IMR-90 (cell line): Measurements from ENCODE around the gene TTC7B. TPM values are rescaled to one million over a fixed set of nuclear protein-coding genes. Genes with fewer than 3 reads are reported as not detected.

Source experiments
- ATAC-seq: fragments of 200-7000 bp; cut with Tn5 transposase; 2 replicates; pipeline ENCODE4 v1.9.1; 2020; ENCODE audit warnings: low read depth, mild to moderate bottlenecking, moderate library complexity
- BruUV-seq: library from RNA; stranded (reverse); fragments of 400-500 nt; replicated peaks from 2 replicates; lab custom pipeline; 2021; lab: Mats Ljungman, UMichigan
- CTCF ChIA-PET: fragments of 300-600 bp; formaldehyde crosslinking; extraction: SDS; loops from one replicate; lab custom pipeline; 2021; ENCODE audit warnings: antibody characterized with exemption; lab: Yijun Ruan, JAX
- POLR2A ChIA-PET: fragments of 300-600 bp; sonication (Branson Sonifier 250); formaldehyde crosslinking; loops from one replicate; lab custom pipeline; 2022; ENCODE audit warnings: antibody characterized with exemption; ENCODE audit not compliant: unreplicated experiment; lab: Charles Lee
- DNase-seq: peaks from one replicate; pipeline ENCODE4 v3.0.0; 2013
- H2AFZ ChIP-seq: replicated peaks from 2 replicates; pipeline ENCODE3; 2013; ENCODE audit warnings: low read length, mild to moderate bottlenecking; ENCODE audit not compliant: poor library complexity
- H2AK5ac ChIP-seq: 2 replicates; pipeline ENCODE4 v1.6.1; 2013; ENCODE audit warnings: low read depth, low read length, inconsistent platforms
- H2AK9ac ChIP-seq: replicated peaks from 2 replicates; pipeline ENCODE3; 2013; ENCODE audit warnings: mild to moderate bottlenecking, low read depth, low read length, moderate library complexity; ENCODE audit not compliant: poor library complexity
- H2BK120ac ChIP-seq: 2 replicates; pipeline ENCODE4 v1.6.1; 2013; ENCODE audit warnings: low read depth, low read length, inconsistent platforms
- H2BK15ac ChIP-seq: 3 replicates; pipeline ENCODE4 v1.6.1; 2013; ENCODE audit warnings: low read depth, low read length, inconsistent platforms
- H2BK20ac ChIP-seq: 2 replicates; pipeline ENCODE4 v1.6.1; 2013; ENCODE audit warnings: low read depth, mild to moderate bottlenecking, inconsistent platforms, low read length, moderate library complexity
- H2BK5ac ChIP-seq: 2 replicates; pipeline ENCODE4 v1.6.1; 2013; ENCODE audit warnings: mild to moderate bottlenecking, low read depth, low read length, inconsistent platforms; ENCODE audit not compliant: poor library complexity, severe bottlenecking
- H3K14ac ChIP-seq: replicated peaks from 2 replicates; pipeline ENCODE4 v1.6.1; 2013; ENCODE audit warnings: low read depth, low read length, inconsistent platforms
- H3K18ac ChIP-seq: 2 replicates; pipeline ENCODE4 v1.6.1; 2013; ENCODE audit warnings: low read depth, low read length, control low read depth
- H3K23ac ChIP-seq: 2 replicates; pipeline ENCODE4 v1.6.1; 2013; ENCODE audit warnings: low read depth, low read length, inconsistent platforms
- H3K27ac ChIP-seq: 2 replicates; pipeline ENCODE4 v1.5.1; 2013; ENCODE audit warnings: mild to moderate bottlenecking, control low read depth, low read length; ENCODE audit not compliant: insufficient read depth
- H3K27me3 ChIP-seq: 2 replicates; pipeline ENCODE4 v1.6.1; 2013; ENCODE audit warnings: low read length; ENCODE audit not compliant: control insufficient read depth, insufficient read depth
- H3K36me3 ChIP-seq: 2 replicates; pipeline ENCODE4 v1.6.1; 2013; ENCODE audit warnings: low read length, mixed read lengths; ENCODE audit not compliant: control insufficient read depth, insufficient read depth
- H3K4ac ChIP-seq: 2 replicates; pipeline ENCODE4 v1.6.1; 2013; ENCODE audit warnings: low read depth, low read length, inconsistent platforms
- H3K4me1 ChIP-seq: 2 replicates; pipeline ENCODE4 v1.6.1; 2013; ENCODE audit warnings: low read length, mixed read lengths; ENCODE audit not compliant: control insufficient read depth, insufficient read depth
- H3K4me2 ChIP-seq: 2 replicates; pipeline ENCODE4 v1.6.1; 2013; ENCODE audit warnings: low read depth, mild to moderate bottlenecking, control low read depth, low read length, moderate library complexity
- H3K4me3 ChIP-seq: 2 replicates; pipeline ENCODE4 v1.5.1; 2013; ENCODE audit warnings: low read depth, mild to moderate bottlenecking, control low read depth, low read length, moderate library complexity; ENCODE audit not compliant: insufficient read depth
- H3K56ac ChIP-seq: 2 replicates; pipeline ENCODE4 v1.6.1; 2013; ENCODE audit warnings: low read length, inconsistent platforms; ENCODE audit not compliant: insufficient read depth; ENCODE audit errors: extremely low read depth
- H3K79me1 ChIP-seq, 2 experiments: 2 replicates each; pipeline ENCODE4 v1.6.1; 2013; ENCODE audit warnings: low read length in 2 of 2, inconsistent platforms in 1 of 2, low read depth in 1 of 2
- H3K9ac ChIP-seq: 2 replicates; pipeline ENCODE4 v1.6.1; 2013; ENCODE audit warnings: low read depth, low read length, control low read depth
- H3K9me1 ChIP-seq: 2 replicates; pipeline ENCODE4 v1.6.1; 2013; ENCODE audit warnings: low read length, inconsistent platforms; ENCODE audit not compliant: insufficient read depth
- H3K9me3 ChIP-seq: 2 replicates; pipeline ENCODE4 v1.6.1; 2013; ENCODE audit warnings: low read length; ENCODE audit not compliant: control insufficient read depth, insufficient read depth
- H4K20me1 ChIP-seq: 2 replicates; pipeline ENCODE4 v1.6.1; 2013; ENCODE audit warnings: low read length, inconsistent platforms; ENCODE audit not compliant: insufficient read depth
- H4K5ac ChIP-seq: 2 replicates; pipeline ENCODE4 v1.6.1; 2013; ENCODE audit warnings: mild to moderate bottlenecking, low read depth, low read length, control low read depth
- H4K8ac ChIP-seq, 2 experiments: 2 replicates each; pipeline ENCODE4 v1.6.1; 2013; ENCODE audit warnings: low read depth in 2 of 2, low read length in 2 of 2, control low read depth in 1 of 2, inconsistent platforms in 1 of 2
- H4K91ac ChIP-seq: 2 replicates; pipeline ENCODE4 v1.6.1; 2013; ENCODE audit warnings: low read depth, low read length, inconsistent platforms; ENCODE audit not compliant: insufficient read depth
- BHLHE40 ChIP-seq: fragments of 150-350 bp; IDR thresholded peaks from 2 replicates; pipeline ENCODE4 v1.6.1; 2016; ENCODE audit warnings: mild to moderate bottlenecking, low read depth, low read length
- MXI1 ChIP-seq: IDR thresholded peaks from 2 replicates; pipeline ENCODE4 v1.6.1; 2012; ENCODE audit warnings: low read depth, mild to moderate bottlenecking, low read length, moderate library complexity, borderline replicate concordance
- POLR2A ChIP-seq: IDR thresholded peaks from 2 replicates; pipeline ENCODE4 v1.6.1; 2012; ENCODE audit warnings: mild to moderate bottlenecking, low read depth, low read length
- RCOR1 ChIP-seq: IDR thresholded peaks from 2 replicates; pipeline ENCODE4 v1.6.1; 2012; ENCODE audit warnings: mild to moderate bottlenecking, low read length, improper control_type of control experiment; ENCODE audit not compliant: insufficient replicate concordance
- USF2 ChIP-seq: fragments of 150-350 bp; IDR thresholded peaks from 2 replicates; pipeline ENCODE4 v1.6.1; 2017; ENCODE audit warnings: mild to moderate bottlenecking, antibody characterized with exemption, low read length, low read depth
- WGBS, 2 experiments: methylation state at CpG; one replicate each; pipeline versions ENCODE4 v1.1.5 to v1.1.7; 2013; ENCODE audit warnings: missing lambda C conversion rate in 2 of 2; ENCODE audit not compliant: insufficient read length in 1 of 2; ENCODE audit errors: extremely low coverage in 2 of 2; 5-methylcytosine and 5-hydroxymethylcytosine counted together
- dilution Hi-C: fragments of 300-500 bp; cut with HindIII; formaldehyde crosslinking; loops from one replicate; pipeline ENCODE4 v1.14.3; 2018; ENCODE audit warnings: low sequenced_read_pairs; ENCODE audit not compliant: unreplicated experiment
- in situ Hi-C: fragments of 300-500 bp; cut with MboI; formaldehyde crosslinking; loops from 3 replicates; pipeline ENCODE4 v1.14.3; 2019; ENCODE audit warnings: low sequenced_read_pairs, inconsistent platforms, mixed read lengths
- intact Hi-C: fragments of 100-400 bp; cut with micrococcal nuclease; formaldehyde crosslinking; loops from 2 replicates; pipeline ENCODE4 v1.10.0; 2022
- polyA plus RNA-seq, 3 experiments: library from polyadenylated mRNA; depleted of rRNA; stranded (reverse); fragments of >200 nt; gene quantifications; 2 replicates each; pipeline ENCODE4 v1.2.3, GENCODE V29; 2012; ENCODE audit warnings: low replicate concordance in 1 of 3
- total RNA-seq: library from RNA; depleted of rRNA; stranded (reverse); fragments of >200 nt; gene quantifications from 2 replicates; pipeline ENCODE4 v1.2.3, GENCODE V29; 2012

The TTC7B gene
- total and polyA plus RNA-seq, 2 of the 4 experiments (the other 2 are of a cell fraction), result 18.1 to 35.3 TPM

- H2AK5ac ChIP-seq, result no peak overlapping the region
- intact Hi-C loops (no loop called here), dilution Hi-C loops (no loop called here), in situ Hi-C loops (no loop called here)
- H3K18ac ChIP-seq, result no peak overlapping the region
- no peak overlapping the region for H3K4me3 ChIP-seq
- BruUV-seq, result no TSS peak
- H3K14ac ChIP-seq, result no peak overlapping the region
- POLR2A ChIA-PET, result no interaction called here
- H2BK5ac ChIP-seq, result peak overlapping the region; percentile 4
- no peaks in the 10 kb centered on the region for H3K79me1 ChIP-seq
- 60% methylated on average over 3 of the region's 9 CpGs; no CpG with 5 or more reads in 1 of the 2 experiments for WGBS, 2 experiments
- H3K27me3 ChIP-seq, result no peaks in the 10 kb centered on the region
- no peak overlapping the region for H4K5ac ChIP-seq
- no peak overlapping the region for H2BK15ac ChIP-seq
- H3K23ac ChIP-seq, result 0 out of 2 replicates have a peak overlapping the region, but pooled peaks have one; percentile 23
- H3K9me1 ChIP-seq, result no peaks in the 10 kb centered on the region
- peaks cover 8% of the 10 kb centered on the region; the same call in 1 of the 2 replicates for H3K4me1 ChIP-seq
- H2BK120ac ChIP-seq, result no peak overlapping the region
- no peaks in the 10 kb centered on the region for H3K9me3 ChIP-seq
- H2BK20ac ChIP-seq, result no peak overlapping the region
- 0 out of 2 replicates have a peak, but pooled peaks cover 2% of the 10 kb centered on the region for H4K20me1 ChIP-seq
- DNase-seq, result peak; percentile 27
- TF ChIP-seq POLR2A (no peak), RCOR1 (no peak), USF2 (no peak), BHLHE40 (no peak), MXI1 (no peak)
- H3K4ac ChIP-seq, result no peak overlapping the region
- CTCF ChIA-PET, result interaction anchor here (0.6 kb wide), 1 partner anchor 167 kb away, joined by 3 read pairs; no protein-coding TSS in a partner anchor
- peak overlapping the region; percentile 68; the same call in 1 of the 2 replicates for H3K27ac ChIP-seq
- H3K36me3 ChIP-seq, result no peaks in the 10 kb centered on the region
- H4K8ac ChIP-seq, result 0 out of 4 replicates have a peak overlapping the region, but pooled peaks of 1 of the 2 experiments have one; percentile 27
- no peak overlapping the region for H2AFZ ChIP-seq
- H4K91ac ChIP-seq, result no peak overlapping the region
- peak; percentile 77 for ATAC-seq
- H3K56ac ChIP-seq, result no peak overlapping the region
- H3K9ac ChIP-seq, result no peak overlapping the region
- H2AK9ac ChIP-seq, result no peak overlapping the region
- peak overlapping the region; percentile 82 for H3K4me2 ChIP-seq
Observed at GRCh38 chr14:90665321-90666000, 150.8 kb downstream of the TTC7B start.
